Naive thymus-derived CD4-positive, alpha-beta T cell (primary cell): ENCODE data around the gene KLHL35. TPM values are rescaled to one million over a fixed set of nuclear protein-coding genes. Genes with fewer than 3 reads are reported as not detected.

ENCODE experiments used
- ATAC-seq: fragments of 150-1000 bp; cut with Tn5 transposase; 2 replicates; pipeline ENCODE4 v1.10.0; 2021; ENCODE audit warnings: mild to moderate bottlenecking, moderate library complexity
- CTCF ChIA-PET: fragments of 350-600 bp; sonication (Branson Sonifier 250); formaldehyde crosslinking; loops from one replicate; lab custom pipeline; 2021; ENCODE audit warnings: antibody characterized with exemption; lab: Charles Lee
- POLR2A ChIA-PET: fragments of 350-600 bp; sonication (Branson Sonifier 250); formaldehyde crosslinking; loops from one replicate; lab custom pipeline; 2021; ENCODE audit warnings: antibody characterized with exemption, inconsistent platforms; lab: Charles Lee
- DNase-seq, 9 donors: peaks; one replicate each; pipeline versions ENCODE4 v3.0.0 to v3.0.0-alpha.2; 2020 to 2022; ENCODE audit warnings: mixed read lengths in 1 of 9
- H3K27ac ChIP-seq: one replicate; pipeline ENCODE4 v1.7.0; 2013; ENCODE audit warnings: mild to moderate bottlenecking, low read depth, low read length, moderate library complexity
- H3K27me3 ChIP-seq, 2 donors: one replicate each; pipeline ENCODE4 v1.7.0; 2013; ENCODE audit warnings: low read length in 2 of 2, mild to moderate bottlenecking in 2 of 2, moderate library complexity in 2 of 2; ENCODE audit not compliant: control insufficient read depth in 2 of 2, insufficient read depth in 2 of 2
- H3K36me3 ChIP-seq, 3 experiments: 1 replicate in 2 of 3; 2 replicates in 1 of 3; pipeline ENCODE4 v1.7.0; 2013; ENCODE audit warnings: low read length in 3 of 3, mild to moderate bottlenecking in 3 of 3, moderate library complexity in 1 of 3; ENCODE audit not compliant: insufficient read depth in 3 of 3, control insufficient read depth in 2 of 3
- H3K4me1 ChIP-seq, 2 donors: one replicate each; pipeline ENCODE4 v1.7.0; 2013; ENCODE audit warnings: low read length in 2 of 2, mild to moderate bottlenecking in 2 of 2, moderate library complexity in 1 of 2; ENCODE audit not compliant: control insufficient read depth in 2 of 2, insufficient read depth in 2 of 2
- H3K4me3 ChIP-seq: 2 replicates; pipeline ENCODE4 v1.7.0; 2013; ENCODE audit warnings: mild to moderate bottlenecking, low read length
- H3K9me3 ChIP-seq, 3 experiments: 1 replicate in 2 of 3; 2 replicates in 1 of 3; pipeline ENCODE4 v1.7.0; 2013; ENCODE audit warnings: low read length in 3 of 3; ENCODE audit not compliant: control insufficient read depth in 2 of 3
- H3K27ac Mint-ChIP-seq, 9 donors: one replicate each; pipeline ENCODE4 v1.8.0; 2020 to 2022; ENCODE audit warnings: mixed read lengths in 9 of 9, mild to moderate bottlenecking in 8 of 9, moderate library complexity in 5 of 9, inconsistent platforms in 2 of 9
- H3K27me3 Mint-ChIP-seq, 5 donors: one replicate each; pipeline ENCODE4 v1.8.0; 2021 to 2022; ENCODE audit warnings: mixed read lengths in 5 of 5, mild to moderate bottlenecking in 1 of 5
- H3K36me3 Mint-ChIP-seq, 5 donors: one replicate each; pipeline ENCODE4 v1.8.0; 2020 to 2022; ENCODE audit warnings: mixed read lengths in 5 of 5, mild to moderate bottlenecking in 3 of 5, inconsistent platforms in 1 of 5
- H3K4me1 Mint-ChIP-seq, 7 donors: one replicate each; pipeline ENCODE4 v1.8.0; 2020 to 2022; ENCODE audit warnings: mixed read lengths in 7 of 7, mild to moderate bottlenecking in 3 of 7, inconsistent platforms in 1 of 7
- H3K4me3 Mint-ChIP-seq, 10 donors: one replicate each; pipeline ENCODE4 v1.8.0; 2020 to 2022; ENCODE audit warnings: mild to moderate bottlenecking in 10 of 10, mixed read lengths in 10 of 10, moderate library complexity in 6 of 10, inconsistent platforms in 2 of 10
- H3K9me3 Mint-ChIP-seq, 11 donors: one replicate each; pipeline ENCODE4 v1.8.0; 2020 to 2022; ENCODE audit warnings: mixed read lengths in 11 of 11, mild to moderate bottlenecking in 4 of 11, inconsistent platforms in 1 of 11, moderate library complexity in 1 of 11
- intact Hi-C, 2 donors: fragments of 100-400 bp; cut with micrococcal nuclease; formaldehyde crosslinking; loops; one replicate each; pipeline ENCODE4 v1.15.1; 2023
- polyA plus RNA-seq, 2 donors: library from polyadenylated mRNA; unstranded; fragments of 300-500 nt; fragmentation: Illumina TruSeq; gene quantifications; one replicate each; pipeline ENCODE4 v1.2.3, GENCODE V29; 2021
- total RNA-seq, 6 experiments: library from RNA in 5 of 6; stranded (reverse) in 5 of 6; gene quantifications; 1 replicate in 5 of 6; 2 replicates in 1 of 6; pipeline ENCODE4 v1.2.3 and lab custom pipeline; 2021 to 2026

KLHL35 gene
- total and polyA plus RNA-seq, 7 experiments from 2014 or later = 0.57 to 1.4 (median 0.67) TPM

DNA sequence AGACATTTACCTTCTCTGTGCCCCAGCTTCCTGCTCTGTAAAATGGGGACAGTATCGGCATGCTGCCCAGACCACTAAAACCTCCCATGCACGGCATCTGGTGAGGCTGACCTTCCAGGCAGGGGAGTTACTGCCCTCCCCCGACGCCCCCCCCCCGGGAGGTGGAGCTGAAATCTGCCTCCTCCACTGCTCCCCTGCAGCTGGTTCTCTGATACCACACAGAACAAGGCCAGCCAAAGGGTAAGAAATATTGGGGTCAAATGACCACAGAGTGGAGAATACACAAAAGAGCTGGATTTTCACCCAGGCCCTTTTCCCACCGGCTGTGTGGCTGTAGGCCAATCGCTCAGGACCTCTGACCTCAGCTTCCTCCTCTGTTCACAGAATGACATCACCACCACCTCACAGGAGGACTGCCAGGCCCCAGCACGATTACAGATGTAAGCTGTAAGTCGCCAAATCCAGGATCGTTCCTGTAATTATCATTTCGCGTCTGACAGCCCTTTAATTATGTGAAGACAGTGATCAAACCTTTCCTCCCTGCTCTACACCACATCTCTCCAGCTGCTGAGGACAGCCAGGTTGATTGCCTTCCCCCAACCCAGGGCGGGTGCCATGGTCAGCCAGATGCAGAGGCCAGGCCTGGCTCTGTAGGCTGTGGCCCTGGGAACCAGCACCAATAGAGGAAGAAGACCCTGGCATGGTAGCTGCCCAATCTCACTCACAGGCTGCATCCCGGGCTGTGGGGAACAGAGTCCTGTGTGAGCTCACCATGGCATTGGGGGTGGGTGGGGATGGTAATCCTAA, 35.7 kb upstream of the KLHL35 start:
- ATAC-seq (no peak), DNase-seq (no peak)
- no peak overlapping the region for H3K27ac Mint-ChIP-seq
- Histone ChIP-seq H3K36me3 (no peaks in the 10 kb centered on the region), H3K4me1 (no peaks in the 10 kb centered on the region), H3K27me3 (no peaks in the 10 kb centered on the region), H3K4me3 (no peak overlapping the region), H3K9me3 (no peaks in the 10 kb centered on the region), H3K27ac (no peak overlapping the region)
- peaks cover 0 to 4% (median 0%) of the 10 kb centered on the region in 7 donors for H3K4me1 Mint-ChIP-seq
- peaks cover 0 to 3% (median 0%) of the 10 kb centered on the region in 5 donors for H3K36me3 Mint-ChIP-seq
- POLR2A ChIA-PET = interaction anchor here (0.8 kb wide), 1 partner anchor 94 kb away, joined by 3 read pairs; no protein-coding TSS in a partner anchor
- no peaks in the 10 kb centered on the region for H3K9me3 Mint-ChIP-seq
- intact Hi-C loops = no loop called here
- CTCF ChIA-PET = no interaction called here
- H3K27me3 Mint-ChIP-seq = peaks cover 0 to 4% (median 0%) of the 10 kb centered on the region in 5 donors
- no peak overlapping the region for H3K4me3 Mint-ChIP-seq

DNA sequence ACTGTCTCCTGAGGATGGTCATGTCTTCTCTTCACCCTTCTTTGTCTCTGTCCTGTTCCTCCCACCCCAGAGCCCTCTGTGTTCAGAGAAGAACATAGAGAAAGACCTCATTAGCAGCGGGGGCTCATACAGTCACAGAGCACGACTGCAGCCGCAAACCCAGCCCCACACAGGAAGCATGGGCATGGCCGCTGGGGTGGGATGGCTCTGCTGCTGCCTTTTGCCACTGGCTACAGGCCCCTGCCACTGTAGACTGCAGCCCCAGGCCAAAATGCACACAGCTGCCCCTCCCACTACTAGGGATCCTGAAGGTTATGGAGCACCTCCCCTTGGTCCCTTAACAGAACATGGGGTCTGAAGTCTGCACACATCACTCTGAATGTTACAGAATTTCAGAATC, 34.9 kb upstream of the KLHL35 start:
- H3K36me3 ChIP-seq = no peaks in the 10 kb centered on the region
- no peaks in the 10 kb centered on the region for H3K9me3 ChIP-seq
- intact Hi-C loops = no loop called here
- no peak overlapping the region for H3K4me3 Mint-ChIP-seq
- H3K36me3 Mint-ChIP-seq = peaks cover 0 to 4% (median 0%) of the 10 kb centered on the region in 5 donors
- POLR2A ChIA-PET = no interaction called here
- H3K9me3 Mint-ChIP-seq = no peaks in the 10 kb centered on the region
- H3K4me3 ChIP-seq = no peak overlapping the region
- ATAC-seq (no peak), DNase-seq (no peak)
- H3K27me3 ChIP-seq = no peaks in the 10 kb centered on the region
- no peak overlapping the region for H3K27ac ChIP-seq
- H3K27ac Mint-ChIP-seq = no peak overlapping the region
- CTCF ChIA-PET = no interaction called here
- no peaks in the 10 kb centered on the region for H3K4me1 ChIP-seq
- H3K4me1 Mint-ChIP-seq = peaks cover 0 to 4% (median 0%) of the 10 kb centered on the region in 7 donors
- peaks cover 0 to 4% (median 0%) of the 10 kb centered on the region in 5 donors for H3K27me3 Mint-ChIP-seq

DNA sequence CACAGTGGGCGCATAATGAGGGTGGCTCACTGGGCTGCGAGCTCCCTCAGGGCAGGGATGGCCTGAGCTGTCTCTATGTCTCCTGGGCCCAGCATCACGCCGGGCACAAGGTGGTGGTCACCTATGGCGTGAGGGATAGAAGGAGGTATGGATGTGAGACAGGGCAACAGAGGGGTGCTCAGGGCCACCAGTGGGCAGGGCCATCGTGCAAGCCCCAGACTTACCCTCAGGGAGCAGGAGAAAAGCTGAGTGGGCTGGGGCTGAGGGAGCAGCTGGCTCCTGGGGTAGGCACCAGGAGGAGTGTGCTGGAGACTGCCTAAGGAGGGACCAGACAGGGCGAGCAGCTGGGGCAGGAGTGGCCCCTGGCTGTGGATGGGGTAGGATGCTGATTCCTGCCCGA, 34.3 kb upstream of the KLHL35 start:
- Mint-ChIP-seq H3K4me3 (no peak overlapping the region), H3K9me3 (no peaks in the 10 kb centered on the region), H3K4me1 (peaks cover 0 to 4% (median 0%) of the 10 kb centered on the region in 7 donors), H3K27me3 (peaks cover 0 to 4% (median 0%) of the 10 kb centered on the region in 5 donors), H3K27ac (no peak overlapping the region), H3K36me3 (peaks cover 0 to 4% (median 0%) of the 10 kb centered on the region in 5 donors)
- no peak for ATAC-seq
- Histone ChIP-seq H3K27ac (no peak overlapping the region), H3K36me3 (no peaks in the 10 kb centered on the region), H3K27me3 (no peaks in the 10 kb centered on the region), H3K4me3 (no peak overlapping the region), H3K9me3 (no peaks in the 10 kb centered on the region), H3K4me1 (no peaks in the 10 kb centered on the region)
- intact Hi-C loops = no loop called here
- POLR2A ChIA-PET = no interaction called here
- CTCF ChIA-PET = no interaction called here
- no peak for DNase-seq

DNA sequence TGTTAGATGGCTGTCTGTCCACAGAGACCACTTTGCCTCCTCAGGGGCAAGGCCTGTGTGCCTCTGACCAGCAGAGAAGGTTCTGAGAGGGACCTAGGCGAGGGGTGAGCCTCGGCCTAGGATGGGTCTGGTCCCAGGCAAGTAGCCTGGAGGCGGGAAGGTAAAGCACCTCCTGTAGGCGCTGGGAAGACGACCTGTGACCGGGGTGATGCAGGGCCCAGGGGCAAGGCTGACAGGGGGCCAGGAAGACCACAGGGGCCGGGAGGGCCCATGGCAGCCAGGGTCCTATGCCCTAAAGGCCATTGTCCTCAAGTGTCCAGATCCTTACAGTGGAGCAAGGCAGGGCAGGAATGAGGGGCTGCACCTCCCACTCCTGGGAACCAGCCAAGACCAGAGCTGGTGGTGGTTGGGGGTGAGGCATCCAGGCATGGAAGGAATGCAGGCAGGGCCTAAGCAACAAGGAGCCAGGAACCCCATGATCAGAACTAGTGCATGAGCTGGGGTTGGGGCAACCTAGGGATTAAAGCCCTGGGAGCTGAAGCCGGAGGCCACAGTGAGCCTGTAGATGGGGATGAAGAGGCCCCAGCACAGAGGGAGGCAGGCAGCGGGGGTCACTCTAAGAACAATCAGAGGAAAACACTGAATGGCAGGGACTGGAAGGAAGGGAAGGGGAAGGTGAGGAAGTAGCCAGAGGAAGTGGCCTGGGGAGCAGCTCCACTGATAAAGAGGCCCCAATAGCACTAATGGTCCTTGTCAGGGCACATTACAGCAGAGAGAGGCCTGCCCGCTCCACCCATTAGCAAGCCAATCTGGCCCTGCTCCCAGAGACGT, 32.9 kb upstream of the KLHL35 start:
- Mint-ChIP-seq H3K4me3 (no peak overlapping the region), H3K9me3 (no peaks in the 10 kb centered on the region), H3K36me3 (peaks cover 0 to 4% (median 0%) of the 10 kb centered on the region in 5 donors), H3K27me3 (peaks cover 0 to 2% (median 0%) of the 10 kb centered on the region in 5 donors), H3K4me1 (peaks cover 0 to 4% (median 0%) of the 10 kb centered on the region in 7 donors), H3K27ac (peak overlapping the region in 1 of 9 donors; percentile 12)
- ChIA-PET POLR2A (no interaction called here), CTCF (no interaction called here)
- no peak overlapping the region for H3K4me3 ChIP-seq
- H3K4me1 ChIP-seq = no peaks in the 10 kb centered on the region
- H3K27ac ChIP-seq = no peak overlapping the region
- ATAC-seq = no peak
- no peak for DNase-seq
- H3K9me3 ChIP-seq = no peaks in the 10 kb centered on the region
- H3K36me3 ChIP-seq = no peaks in the 10 kb centered on the region
- H3K27me3 ChIP-seq = no peaks in the 10 kb centered on the region
- intact Hi-C loops = no loop called here

DNA sequence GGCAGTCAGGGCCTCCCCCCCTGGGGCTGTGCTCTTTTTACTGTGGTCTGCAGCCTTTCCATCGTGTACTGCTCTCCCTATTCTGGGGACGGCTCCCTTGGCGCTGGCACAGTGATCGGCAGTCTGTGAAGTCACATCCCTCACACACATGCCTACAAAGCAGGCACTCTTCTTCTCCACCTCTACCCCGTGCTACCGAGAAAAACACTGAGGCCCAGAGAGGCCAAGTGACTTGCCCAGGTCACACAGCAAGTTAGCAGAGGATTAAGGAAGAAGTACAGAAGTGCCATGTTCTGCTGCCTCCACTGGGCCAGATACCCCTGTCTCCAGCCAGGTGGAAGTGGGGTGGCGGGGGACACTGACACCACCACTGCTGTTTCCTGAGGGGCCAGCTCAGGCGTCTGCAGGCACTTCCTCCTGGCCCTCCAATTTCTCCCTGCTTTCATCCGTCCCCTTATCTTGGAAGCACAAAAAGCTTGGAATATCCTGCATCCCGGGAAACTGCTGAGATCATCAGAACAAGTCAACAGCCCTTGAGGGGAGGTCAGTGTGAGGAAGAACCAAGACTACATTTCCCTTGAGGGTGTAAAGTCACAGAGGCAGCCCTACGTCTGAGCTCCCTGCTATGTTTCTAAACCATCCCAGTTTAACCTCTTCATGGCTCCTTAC, 30.2 kb upstream of the KLHL35 start:
- Histone ChIP-seq H3K27me3 (no peaks in the 10 kb centered on the region), H3K9me3 (no peaks in the 10 kb centered on the region), H3K36me3 (no peaks in the 10 kb centered on the region), H3K4me3 (no peak overlapping the region), H3K4me1 (no peaks in the 10 kb centered on the region), H3K27ac (no peak overlapping the region)
- ATAC-seq = no peak
- ChIA-PET POLR2A (no interaction called here), CTCF (no interaction called here)
- intact Hi-C loops = no loop called here
- H3K4me1 Mint-ChIP-seq = peaks cover 0 to 4% (median 0%) of the 10 kb centered on the region in 7 donors
- H3K9me3 Mint-ChIP-seq = no peaks in the 10 kb centered on the region
- DNase-seq = no peak
- no peak overlapping the region for H3K27ac Mint-ChIP-seq
- H3K27me3 Mint-ChIP-seq = no peaks in the 10 kb centered on the region
- H3K4me3 Mint-ChIP-seq = no peak overlapping the region
- H3K36me3 Mint-ChIP-seq = peaks cover 0 to 4% (median 0%) of the 10 kb centered on the region in 5 donors

DNA sequence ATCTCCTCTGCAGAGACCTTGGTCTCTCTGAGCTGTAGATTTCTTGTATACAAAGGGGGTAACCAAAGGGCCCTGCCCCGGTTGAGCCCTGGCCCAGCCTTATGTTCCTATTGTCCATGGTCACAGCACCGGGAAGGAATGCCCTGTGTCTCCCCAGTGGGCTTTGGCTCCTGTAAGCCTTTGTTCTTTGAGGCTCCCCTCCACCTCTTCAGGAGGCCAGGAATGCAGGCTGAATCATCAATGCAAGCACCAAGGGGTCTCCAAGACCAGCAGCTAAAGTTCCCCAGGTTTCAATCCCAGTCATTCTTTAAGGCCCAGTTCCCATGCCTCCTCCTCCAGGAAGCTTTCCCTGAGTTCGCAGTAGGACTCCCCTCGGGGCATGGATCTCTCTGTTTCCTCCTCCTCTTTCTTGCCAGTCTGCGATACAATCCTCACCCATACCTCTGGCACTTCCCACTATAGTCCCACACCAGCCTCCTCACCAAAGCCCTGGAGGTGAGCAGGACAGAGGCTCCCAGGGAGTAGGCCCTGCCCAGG, 29.2 kb upstream of the KLHL35 start:
- no peak for ATAC-seq
- intact Hi-C loops = no loop called here
- peaks cover 0 to 4% (median 0%) of the 10 kb centered on the region in 7 donors for H3K4me1 Mint-ChIP-seq
- H3K4me3 Mint-ChIP-seq = no peak overlapping the region
- no peak overlapping the region for H3K4me3 ChIP-seq
- H3K27me3 Mint-ChIP-seq = no peaks in the 10 kb centered on the region
- H3K27me3 ChIP-seq = no peaks in the 10 kb centered on the region
- POLR2A ChIA-PET = no interaction called here
- H3K27ac ChIP-seq = no peak overlapping the region
- CTCF ChIA-PET = no interaction called here
- H3K9me3 ChIP-seq = no peaks in the 10 kb centered on the region
- H3K4me1 ChIP-seq = no peaks in the 10 kb centered on the region
- no peak for DNase-seq
- no peaks in the 10 kb centered on the region for H3K36me3 ChIP-seq
- peaks cover 0 to 4% (median 0%) of the 10 kb centered on the region in 5 donors for H3K36me3 Mint-ChIP-seq
- no peak overlapping the region for H3K27ac Mint-ChIP-seq
- no peaks in the 10 kb centered on the region for H3K9me3 Mint-ChIP-seq
